Subcutaneous adipose tissue (tissue), 4 donors: Measurements from ENCODE around the gene CDK13. TPM values are rescaled to one million over a fixed set of nuclear protein-coding genes. Genes with fewer than 3 reads are reported as not detected.

Experiments used
- total RNA-seq, 4 donors: library from RNA; depleted of rRNA; stranded (reverse); fragments of >200 nt; gene quantifications; one replicate each; pipeline ENCODE4 v1.1.0, GENCODE V29; 2016
- TF ChIP-seq, protein P1 (sequence below): fragments of 450-650 bp; IDR thresholded peaks from one replicate; pipeline ENCODE4 v1.5.1; 2016; ENCODE audit warnings: low read depth, mild to moderate bottlenecking, control low read depth, antibody characterized with exemption, moderate library complexity

The CDK13 gene
- total RNA-seq, 4 donors from 2014 or later: 65.6 to 81.9 (median 68.3) TPM

- TF ChIP-seq, protein P1, sequence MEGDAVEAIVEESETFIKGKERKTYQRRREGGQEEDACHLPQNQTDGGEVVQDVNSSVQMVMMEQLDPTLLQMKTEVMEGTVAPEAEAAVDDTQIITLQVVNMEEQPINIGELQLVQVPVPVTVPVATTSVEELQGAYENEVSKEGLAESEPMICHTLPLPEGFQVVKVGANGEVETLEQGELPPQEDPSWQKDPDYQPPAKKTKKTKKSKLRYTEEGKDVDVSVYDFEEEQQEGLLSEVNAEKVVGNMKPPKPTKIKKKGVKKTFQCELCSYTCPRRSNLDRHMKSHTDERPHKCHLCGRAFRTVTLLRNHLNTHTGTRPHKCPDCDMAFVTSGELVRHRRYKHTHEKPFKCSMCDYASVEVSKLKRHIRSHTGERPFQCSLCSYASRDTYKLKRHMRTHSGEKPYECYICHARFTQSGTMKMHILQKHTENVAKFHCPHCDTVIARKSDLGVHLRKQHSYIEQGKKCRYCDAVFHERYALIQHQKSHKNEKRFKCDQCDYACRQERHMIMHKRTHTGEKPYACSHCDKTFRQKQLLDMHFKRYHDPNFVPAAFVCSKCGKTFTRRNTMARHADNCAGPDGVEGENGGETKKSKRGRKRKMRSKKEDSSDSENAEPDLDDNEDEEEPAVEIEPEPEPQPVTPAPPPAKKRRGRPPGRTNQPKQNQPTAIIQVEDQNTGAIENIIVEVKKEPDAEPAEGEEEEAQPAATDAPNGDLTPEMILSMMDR: no peak
These were observed 35.4 kb downstream of the CDK13 start for GRCh38 chr7:39985398-39985918.

GRCh38 chr7:39987641-39988347, 37.7 kb downstream of the CDK13 start:
- TF ChIP-seq, protein P1: no peak

GRCh38 chr7:40000734-40001315, 50.8 kb downstream of the CDK13 start:
- TF ChIP-seq, protein P1: no peak

DNA sequence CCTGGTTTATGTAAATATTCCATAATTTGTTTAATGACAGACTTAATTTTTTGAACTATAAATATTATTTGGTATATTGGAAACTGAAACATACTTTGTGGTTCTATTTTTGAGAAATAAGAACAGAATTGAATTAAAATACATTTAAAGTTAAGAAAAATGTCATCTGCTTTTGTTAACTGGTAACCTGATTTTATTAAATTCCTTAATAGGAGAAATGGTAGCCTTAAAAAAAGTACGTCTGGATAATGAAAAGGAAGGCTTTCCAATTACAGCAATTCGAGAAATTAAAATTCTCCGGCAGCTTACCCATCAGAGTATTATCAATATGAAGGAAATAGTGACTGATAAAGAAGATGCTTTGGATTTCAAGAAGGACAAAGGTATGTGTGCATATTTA, 51.6 kb downstream of the CDK13 start:
- TF ChIP-seq, protein P1: no peak

DNA sequence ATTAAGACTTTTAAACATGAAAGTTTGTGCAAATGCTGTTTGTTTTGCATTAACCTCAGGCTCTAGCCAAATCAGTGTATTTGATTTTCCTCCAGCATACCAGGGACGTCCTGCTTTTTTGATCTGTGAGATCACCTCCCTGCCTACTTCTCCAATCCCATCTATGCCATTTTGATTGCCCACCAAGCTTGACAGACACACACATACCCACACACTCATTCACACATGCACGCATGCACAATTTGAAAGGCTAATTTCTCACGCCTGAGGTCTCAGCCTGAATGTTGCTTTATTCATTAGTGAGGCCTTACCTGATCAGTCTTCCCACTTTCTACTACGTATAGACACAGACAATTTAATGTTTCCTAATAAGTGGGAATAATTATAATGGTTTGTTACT, 53.5 kb downstream of the CDK13 start:
- TF ChIP-seq, protein P1: no peak

DNA sequence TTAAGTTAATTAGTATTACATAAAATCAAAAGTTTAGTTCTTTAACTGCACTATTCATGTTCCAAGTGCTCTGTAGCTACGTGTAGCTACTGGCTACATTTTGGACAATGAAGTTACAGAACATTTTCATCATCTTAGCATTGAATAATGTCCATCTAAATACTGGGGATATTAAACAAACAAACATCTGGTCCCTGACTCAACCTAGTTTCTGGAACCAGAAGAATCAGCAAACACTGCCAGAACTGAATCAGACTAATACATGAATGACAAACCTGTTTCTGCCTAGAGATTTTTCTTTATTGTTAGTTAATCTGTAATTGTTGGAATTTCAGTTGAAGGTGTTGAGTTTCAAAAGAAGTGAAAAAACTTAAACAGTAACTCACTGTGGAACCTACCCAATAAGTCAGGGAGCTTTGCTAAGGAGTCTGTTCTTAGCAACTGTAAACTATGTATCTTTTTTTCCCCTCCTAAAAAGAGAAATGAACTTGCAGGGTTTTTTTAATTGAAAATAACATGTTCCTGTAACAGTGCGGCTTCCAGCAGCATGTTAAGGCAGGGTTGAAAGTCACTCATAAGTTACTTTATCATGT, 58.3 kb downstream of the CDK13 start:
- TF ChIP-seq, protein P1: no peak

- TF ChIP-seq, protein P1: no peak
These were observed 59.2 kb downstream of the CDK13 start for GRCh38 chr7:40009301-40009700.
